GM21390 (cell line): ENCODE results near the gene SRI.
"Not testable (repeated sequence)": the region's sequence is repeated elsewhere in the genome, so short reads cannot be mapped to it uniquely, and the experiment has no call there.

Source experiments
- ATAC-seq: cut with Tn5 transposase; IDR thresholded peaks from one replicate; pipeline ENCODE4 v1.9.1; 2021; ENCODE audit not compliant: unreplicated experiment

Gene SRI, protein sequence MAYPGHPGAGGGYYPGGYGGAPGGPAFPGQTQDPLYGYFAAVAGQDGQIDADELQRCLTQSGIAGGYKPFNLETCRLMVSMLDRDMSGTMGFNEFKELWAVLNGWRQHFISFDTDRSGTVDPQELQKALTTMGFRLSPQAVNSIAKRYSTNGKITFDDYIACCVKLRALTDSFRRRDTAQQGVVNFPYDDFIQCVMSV

DNA sequence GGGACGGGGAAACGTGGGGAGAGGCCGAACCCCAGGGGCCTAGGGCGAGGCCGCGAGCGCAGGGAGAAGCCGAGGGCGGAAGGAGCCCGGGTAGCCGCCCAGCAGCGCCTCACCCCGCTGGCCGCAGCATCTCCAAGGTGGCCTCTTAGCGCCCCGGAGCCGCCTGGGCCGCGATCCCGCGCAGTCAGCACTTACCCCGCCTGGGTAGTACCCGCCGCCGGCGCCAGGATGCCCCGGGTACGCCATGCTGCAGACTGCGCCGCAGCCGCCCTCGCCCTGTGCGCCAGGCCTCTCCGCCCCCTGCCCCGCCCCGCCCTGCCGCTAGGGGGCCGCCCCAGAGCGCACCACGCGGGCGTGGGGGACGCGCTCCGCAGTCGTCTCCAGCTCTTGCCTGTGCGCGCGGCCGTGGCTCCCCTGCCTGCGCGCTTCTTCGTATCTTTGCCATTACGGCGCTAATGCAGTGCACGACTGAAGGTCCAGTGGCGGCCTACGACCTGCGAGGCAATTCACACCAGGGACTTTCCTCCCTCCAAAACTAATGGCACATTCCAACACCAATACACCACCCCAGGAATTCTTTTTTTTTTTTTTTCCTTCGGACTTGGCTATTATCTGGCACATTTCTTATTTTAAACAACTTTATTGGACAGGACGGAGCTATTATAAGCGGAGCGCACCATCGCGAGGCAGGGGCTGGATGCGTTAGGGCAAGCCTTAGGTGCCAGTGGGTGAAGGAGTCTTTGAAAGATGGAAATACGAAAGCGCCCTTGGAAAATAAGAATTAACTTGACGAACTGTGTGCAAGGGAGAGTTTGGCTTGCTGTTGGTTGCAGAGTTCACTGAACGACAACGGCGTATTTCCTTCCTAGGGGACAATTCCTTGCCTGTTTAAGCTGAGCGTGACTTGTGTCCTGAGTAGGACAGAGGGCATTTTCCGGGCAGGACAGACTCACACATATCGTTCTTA is at the start of gene SRI:
Gene SRI (minus strand): TSS at position 258 of the 967 bp plus-strand sequence. CDS start 12 bp downstream, at position 246.
- ATAC-seq = peak; percentile 65

DNA sequence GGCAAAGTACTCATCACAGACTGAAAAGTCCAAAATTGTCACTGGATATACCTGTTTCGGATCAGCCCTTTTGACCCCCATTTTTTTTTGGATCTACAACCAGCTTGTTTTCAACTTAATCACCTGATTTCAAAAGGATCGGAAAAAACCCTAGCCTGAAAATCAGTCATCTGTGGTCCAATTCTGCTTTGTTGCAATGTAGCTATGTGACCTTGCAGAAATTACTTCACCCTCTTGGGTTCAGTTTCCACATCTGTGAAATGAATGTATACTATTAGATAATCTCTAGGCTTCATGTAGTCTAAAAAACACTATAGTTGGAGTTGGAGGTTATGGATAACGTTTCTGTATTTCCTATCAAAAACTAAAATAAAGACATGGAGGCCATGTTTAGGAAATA is 49.7 kb upstream of the SRI start:
- ATAC-seq = no peak

DNA sequence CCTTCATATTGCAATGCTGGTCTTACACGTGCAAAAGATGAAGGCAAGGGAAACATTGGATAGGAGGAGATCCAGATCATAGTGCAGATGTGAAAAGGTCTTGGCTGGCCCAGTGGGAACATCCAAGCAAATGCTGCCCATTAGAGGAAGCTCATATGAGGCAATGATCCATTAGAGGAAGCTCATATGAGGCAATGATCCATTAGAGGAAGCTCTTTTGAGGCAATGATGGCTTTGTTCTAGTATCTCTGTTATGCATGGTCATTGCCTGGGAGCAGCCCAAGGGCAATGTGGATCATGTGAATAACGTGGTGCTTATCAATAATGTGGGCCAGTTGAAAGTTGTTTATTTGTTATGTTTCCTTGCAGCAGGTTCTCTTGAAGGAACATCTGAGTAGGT is 49.0 kb upstream of the SRI start:
- no peak for ATAC-seq

DNA sequence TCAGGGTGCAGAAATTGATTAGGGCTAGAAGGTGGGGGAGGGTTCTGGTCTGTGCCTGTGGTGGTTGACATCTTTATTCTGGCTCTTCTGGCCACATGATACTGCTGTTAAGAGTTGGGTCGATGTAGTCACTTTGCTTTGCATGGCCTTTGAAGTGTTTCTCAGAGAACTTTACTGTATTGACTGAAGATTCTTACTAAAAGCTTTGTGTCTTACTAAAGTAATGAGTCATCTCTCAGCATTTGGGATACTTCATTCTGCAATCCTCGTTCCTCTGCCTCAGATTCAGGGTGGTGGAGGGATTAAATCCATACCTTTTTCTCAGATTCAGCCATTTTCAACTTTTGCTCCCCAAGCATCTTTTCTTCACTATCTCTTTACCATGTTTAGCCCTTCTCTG is 48.2 kb upstream of the SRI start:
- no peak for ATAC-seq

- ATAC-seq = no peak
Observed at GRCh38 chr7:88267421-88267820, 47.6 kb upstream of the SRI start.

- ATAC-seq = not testable (repeated sequence)
Observed at GRCh38 chr7:88264987-88265386, 45.1 kb upstream of the SRI start.

DNA sequence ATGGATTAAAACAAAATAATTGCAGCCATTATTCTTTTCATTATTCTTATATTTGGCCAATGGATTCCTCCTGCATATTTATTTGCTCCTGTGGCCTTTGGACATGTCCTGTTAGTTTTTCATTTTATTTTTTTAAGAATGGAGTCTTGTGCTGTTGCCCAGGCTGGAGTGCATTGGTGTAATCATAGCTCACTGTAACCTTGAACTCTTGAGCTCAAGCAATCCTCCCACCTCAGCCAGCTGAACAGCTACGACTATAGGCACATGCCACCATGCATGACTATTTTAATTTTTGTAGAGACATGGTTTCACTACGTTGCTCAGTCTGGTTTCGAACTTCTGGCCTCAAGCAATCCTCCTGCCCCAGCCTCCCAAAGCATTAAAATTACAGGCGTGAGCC is 42.7 kb upstream of the SRI start:
- ATAC-seq = no peak

DNA sequence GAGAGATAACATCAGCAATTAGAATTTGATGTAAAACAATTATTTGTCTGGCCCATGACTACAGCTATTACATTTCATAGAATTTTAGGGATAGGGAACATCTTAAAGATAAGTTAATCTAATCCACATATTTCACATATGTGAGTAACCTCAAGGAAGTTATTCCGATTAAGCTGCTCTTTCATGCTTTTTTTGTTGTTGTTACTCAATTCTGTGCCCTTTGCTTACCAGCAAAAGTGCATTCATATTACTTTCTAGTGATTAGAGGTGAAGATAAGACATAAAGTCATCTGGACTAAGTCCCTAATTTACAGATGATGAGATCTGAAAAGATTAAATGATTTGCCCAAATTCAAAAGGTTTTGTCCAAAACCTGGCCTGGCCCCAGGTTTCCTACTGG is 40.9 kb upstream of the SRI start:
- no peak for ATAC-seq

DNA sequence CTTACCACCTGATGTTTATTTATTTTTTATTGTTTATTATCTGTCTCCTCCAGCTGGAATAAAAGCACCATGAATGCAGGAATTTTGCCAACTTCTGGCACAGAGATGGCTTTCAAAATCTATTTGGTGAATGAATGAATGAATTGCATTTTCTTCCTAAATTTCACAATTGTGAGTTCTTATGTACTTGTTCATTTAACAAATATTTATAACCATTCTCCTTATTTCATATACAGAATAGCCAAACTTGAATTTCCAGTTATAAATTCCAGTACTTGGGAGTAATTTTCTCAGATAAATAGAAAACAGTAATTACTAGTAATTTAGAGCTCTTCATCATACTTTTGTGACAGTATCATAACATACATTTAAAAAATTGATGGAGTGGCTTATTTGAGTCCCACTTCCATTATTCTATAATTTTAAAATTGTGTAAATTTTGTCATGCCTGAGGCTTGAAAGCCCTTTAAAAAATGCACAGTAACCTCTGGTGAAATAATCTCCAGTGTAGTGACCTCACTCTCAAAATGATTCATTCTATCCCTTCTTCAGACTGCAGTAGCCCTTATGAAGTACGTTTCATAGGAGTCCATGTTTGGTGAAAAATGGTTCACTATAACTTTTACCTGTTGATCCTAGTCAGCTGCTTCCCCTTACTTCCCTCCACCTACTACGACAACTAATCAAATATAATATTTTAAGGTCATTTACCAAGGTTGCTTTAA is 40.0 kb upstream of the SRI start:
- no peak for ATAC-seq

- ATAC-seq = not testable (repeated sequence)
Observed at GRCh38 chr7:88258296-88258695, 38.5 kb upstream of the SRI start.

DNA sequence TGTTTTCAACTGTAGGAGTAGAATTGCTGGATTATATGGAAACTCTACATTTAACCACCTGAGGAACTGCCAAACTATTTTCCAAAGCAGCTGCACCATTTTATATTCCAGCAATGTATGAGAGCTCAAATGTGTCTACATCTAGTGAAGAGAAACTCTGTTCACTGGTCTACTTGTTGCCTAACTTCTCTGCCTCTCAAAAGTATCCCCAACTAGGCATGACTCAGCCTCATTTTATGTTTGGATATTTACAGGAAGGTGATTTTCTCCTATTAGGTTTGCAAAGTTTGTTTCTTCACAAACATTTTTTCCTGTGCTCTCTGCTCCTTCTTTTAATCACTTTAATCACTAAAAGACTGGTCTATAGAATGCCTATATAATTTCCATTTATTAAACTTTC is 37.1 kb upstream of the SRI start:
- no peak for ATAC-seq

DNA sequence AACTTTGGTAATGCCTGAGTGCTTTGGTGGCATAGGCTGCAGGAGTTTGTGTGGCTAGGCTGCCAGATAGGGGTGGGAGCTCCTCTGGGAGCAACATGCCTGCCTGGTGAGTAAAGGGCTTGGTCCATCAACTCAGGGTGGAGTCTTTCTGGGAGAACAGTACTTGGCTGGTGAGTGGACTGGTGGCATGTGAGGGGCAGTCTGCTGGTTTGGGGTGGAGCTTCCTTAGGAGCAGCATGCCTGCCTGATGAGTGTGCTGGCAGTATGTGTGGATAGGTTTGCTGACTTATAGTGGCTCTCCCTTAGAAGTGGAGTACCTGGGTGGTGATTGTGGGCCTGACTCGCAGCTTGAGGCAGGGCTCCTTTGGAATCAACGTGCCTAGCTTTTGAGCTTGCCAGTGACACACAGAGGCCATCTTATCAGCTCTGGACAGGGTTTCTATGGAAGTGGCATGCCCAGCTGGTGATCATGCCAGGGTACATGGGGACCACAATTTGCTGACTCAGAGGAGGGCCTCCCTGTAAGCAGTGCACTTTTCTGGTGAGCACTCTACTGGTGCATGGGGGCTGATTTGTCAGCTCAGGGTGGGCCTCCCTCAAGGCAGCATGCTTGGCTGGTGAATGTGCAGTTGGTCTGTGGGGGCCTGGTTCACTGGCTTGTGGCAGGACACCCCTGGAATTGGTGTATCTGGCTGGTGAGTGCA is 35.0 kb upstream of the SRI start:
- ATAC-seq = no peak

GRCh38 chr7:88253640-88254039 is 33.8 kb upstream of the SRI start:
- no peak for ATAC-seq

- no peak for ATAC-seq
Observed at GRCh38 chr7:88244258-88244657, 24.4 kb upstream of the SRI start.

GRCh38 chr7:88243345-88243909 is 23.6 kb upstream of the SRI start:
- ATAC-seq = peak; percentile 77

GRCh38 chr7:88239852-88240251 is 20.0 kb upstream of the SRI start:
- ATAC-seq = no peak

DNA sequence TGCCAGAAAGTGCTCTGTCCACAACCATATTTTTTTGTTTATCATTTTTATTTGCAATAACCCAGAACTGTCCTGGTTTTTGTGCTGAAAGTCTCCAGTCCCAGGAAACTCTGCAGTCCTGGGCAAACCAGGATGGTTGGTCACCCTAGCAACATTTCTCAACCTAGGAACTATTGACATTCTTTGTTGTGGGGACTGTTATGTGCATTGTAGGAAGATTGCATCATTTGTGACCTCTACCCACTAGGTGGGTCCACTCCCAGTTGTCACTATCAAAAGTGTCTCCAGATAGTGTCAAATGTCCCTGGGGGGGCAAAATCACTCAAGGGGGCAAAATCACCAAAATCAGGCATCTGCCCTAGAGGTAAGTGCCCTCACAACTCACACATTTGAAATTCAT is 14.0 kb upstream of the SRI start:
- ATAC-seq = no peak

DNA sequence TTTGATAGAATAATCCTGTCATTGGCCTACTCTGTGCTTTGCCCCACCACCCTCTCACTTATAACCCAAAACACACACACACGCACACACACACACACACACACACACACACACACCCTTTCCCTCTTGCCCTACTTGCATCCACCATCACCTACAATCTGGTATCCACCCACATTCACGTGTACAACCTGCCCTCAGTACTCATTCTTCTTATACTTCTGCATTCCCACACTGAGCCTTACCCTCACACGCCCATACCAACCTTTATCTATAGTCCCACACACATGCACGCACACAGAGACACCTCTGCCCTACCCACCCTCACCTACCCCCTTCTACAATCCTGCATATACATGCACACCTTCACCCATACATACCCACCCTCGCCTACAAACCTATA is 10.8 kb upstream of the SRI start:
- no peak for ATAC-seq

DNA sequence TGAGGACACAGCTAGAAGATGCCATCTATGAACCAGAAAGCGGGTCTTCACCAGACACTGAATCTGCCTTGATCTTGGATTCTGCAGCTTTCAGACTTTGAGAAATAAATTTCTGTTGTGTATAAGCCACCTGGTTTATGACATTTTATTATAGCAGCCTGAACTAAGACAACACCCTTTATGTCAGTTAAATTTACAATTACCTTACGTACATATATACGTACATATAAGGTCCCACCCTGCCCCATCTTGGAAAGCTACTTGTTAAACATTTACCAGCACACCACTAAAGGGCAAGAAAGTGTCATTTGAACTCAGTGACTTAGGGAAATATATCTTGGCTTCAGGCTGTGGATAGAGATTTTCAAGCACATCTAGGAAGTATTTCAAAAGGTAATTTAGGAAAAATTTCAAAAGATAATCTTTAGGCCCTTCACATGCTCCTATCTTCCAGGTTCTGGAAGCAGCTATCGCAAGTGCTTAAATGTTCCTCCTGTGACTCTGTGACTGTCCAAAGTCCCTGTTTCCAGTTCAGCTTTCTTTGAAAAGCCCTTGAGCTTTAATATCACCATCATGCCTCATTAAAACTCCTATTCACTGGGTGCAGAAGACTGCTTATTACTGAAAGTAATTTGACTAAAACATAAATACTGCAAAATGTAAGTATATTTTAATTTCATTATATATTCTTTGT is 9.6 kb upstream of the SRI start:
- no peak for ATAC-seq

- ATAC-seq = no peak
Observed at GRCh38 chr7:88226886-88227516, 7.2 kb upstream of the SRI start.
